Measurements from ENCODE around the gene GALP. TPM values are rescaled to one million over a fixed set of nuclear protein-coding genes. Genes with fewer than 3 reads are reported as not detected.

The GALP gene
- total and polyA plus RNA-seq, 4 donors = 0.08 to 0.63 TPM; not detected in 2

DNA sequence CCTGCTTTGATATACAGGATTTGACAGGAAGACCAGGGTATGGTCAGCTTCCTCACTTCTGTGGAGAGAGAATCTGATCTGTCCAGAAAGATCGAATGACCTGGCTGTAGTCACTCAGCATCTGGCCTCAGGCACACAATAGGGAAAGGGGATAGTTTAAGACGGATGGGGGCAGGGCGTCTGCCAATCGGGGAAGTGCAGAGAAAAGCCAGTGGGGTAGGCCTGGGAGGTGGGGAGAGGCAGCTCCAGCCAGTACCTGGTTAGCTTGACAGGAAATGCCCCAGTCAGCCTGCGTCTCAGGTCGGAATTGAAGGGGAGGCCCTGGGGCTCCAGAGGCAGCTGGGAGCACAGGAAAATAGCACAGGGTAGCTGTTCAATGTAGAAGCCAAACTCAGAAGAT, 22.3 kb upstream of the GALP start:
- peaks cover 2 to 28% (median 5%) of the 10 kb centered on the region in 4 donors for H3K36me3 ChIP-seq (ENCODE audit: control insufficient read depth in 4 of 4, insufficient read depth in 3 of 4, low read depth in 1 of 4, low read length in 3 of 4)
- H3K4me3 ChIP-seq (ENCODE audit: low read depth in 1 of 3, low read length in 3 of 3) = no peak overlapping the region
- H3K27ac ChIP-seq (ENCODE audit: low read depth in 1 of 2, low read length in 2 of 2) = peak overlapping the region in 1 of 2 donors; percentile 37

More for the DNA sequence above, 22.3 kb upstream of the GALP start:
- TF ChIP-seq CTCF (IDR thresholded peaks at IDR 0.05; ENCODE audit: low read depth, low read length, missing input control) (no peak), FOXA1 (IDR thresholded peaks at IDR 0.05) (no peak), TAF1 (conservative IDR thresholded peaks at IDR 0.05) (no peak), GABPA (IDR thresholded peaks at IDR 0.05 in 1 of 2, conservative IDR thresholded peaks at IDR 0.05 in 1 of 2) (no peak), SP1 (IDR thresholded peaks at IDR 0.05) (peak; percentile 16), HNF4G (IDR thresholded peaks at IDR 0.05) (no peak), RAD21 (IDR thresholded peaks at IDR 0.05) (peak in 1 of 2 donors; percentile 38), YY1 (IDR thresholded peaks at IDR 0.05) (no peak), JUND (IDR thresholded peaks at IDR 0.05) (no peak), NR2F2 (IDR thresholded peaks at IDR 0.05) (peak; percentile 48), RXRA (IDR thresholded peaks at IDR 0.05) (no peak), EGR1 (IDR thresholded peaks at IDR 0.05; ENCODE audit: low read depth in 2 of 2) (no peak), HNF4A (conservative IDR thresholded peaks at IDR 0.05) (no peak), MAX (IDR thresholded peaks at IDR 0.05) (no peak), FOXA2 (IDR thresholded peaks at IDR 0.05) (no peak)
- TF ChIP-seq, protein P1, sequence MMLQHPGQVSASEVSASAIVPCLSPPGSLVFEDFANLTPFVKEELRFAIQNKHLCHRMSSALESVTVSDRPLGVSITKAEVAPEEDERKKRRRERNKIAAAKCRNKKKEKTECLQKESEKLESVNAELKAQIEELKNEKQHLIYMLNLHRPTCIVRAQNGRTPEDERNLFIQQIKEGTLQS (IDR thresholded peaks at IDR 0.05) = no peak
- TF ChIP-seq, protein P2, sequence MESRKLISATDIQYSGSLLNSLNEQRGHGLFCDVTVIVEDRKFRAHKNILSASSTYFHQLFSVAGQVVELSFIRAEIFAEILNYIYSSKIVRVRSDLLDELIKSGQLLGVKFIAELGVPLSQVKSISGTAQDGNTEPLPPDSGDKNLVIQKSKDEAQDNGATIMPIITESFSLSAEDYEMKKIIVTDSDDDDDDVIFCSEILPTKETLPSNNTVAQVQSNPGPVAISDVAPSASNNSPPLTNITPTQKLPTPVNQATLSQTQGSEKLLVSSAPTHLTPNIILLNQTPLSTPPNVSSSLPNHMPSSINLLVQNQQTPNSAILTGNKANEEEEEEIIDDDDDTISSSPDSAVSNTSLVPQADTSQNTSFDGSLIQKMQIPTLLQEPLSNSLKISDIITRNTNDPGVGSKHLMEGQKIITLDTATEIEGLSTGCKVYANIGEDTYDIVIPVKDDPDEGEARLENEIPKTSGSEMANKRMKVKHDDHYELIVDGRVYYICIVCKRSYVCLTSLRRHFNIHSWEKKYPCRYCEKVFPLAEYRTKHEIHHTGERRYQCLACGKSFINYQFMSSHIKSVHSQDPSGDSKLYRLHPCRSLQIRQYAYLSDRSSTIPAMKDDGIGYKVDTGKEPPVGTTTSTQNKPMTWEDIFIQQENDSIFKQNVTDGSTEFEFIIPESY (IDR thresholded peaks at IDR 0.05) = no peak
- TF ChIP-seq, protein P3, sequence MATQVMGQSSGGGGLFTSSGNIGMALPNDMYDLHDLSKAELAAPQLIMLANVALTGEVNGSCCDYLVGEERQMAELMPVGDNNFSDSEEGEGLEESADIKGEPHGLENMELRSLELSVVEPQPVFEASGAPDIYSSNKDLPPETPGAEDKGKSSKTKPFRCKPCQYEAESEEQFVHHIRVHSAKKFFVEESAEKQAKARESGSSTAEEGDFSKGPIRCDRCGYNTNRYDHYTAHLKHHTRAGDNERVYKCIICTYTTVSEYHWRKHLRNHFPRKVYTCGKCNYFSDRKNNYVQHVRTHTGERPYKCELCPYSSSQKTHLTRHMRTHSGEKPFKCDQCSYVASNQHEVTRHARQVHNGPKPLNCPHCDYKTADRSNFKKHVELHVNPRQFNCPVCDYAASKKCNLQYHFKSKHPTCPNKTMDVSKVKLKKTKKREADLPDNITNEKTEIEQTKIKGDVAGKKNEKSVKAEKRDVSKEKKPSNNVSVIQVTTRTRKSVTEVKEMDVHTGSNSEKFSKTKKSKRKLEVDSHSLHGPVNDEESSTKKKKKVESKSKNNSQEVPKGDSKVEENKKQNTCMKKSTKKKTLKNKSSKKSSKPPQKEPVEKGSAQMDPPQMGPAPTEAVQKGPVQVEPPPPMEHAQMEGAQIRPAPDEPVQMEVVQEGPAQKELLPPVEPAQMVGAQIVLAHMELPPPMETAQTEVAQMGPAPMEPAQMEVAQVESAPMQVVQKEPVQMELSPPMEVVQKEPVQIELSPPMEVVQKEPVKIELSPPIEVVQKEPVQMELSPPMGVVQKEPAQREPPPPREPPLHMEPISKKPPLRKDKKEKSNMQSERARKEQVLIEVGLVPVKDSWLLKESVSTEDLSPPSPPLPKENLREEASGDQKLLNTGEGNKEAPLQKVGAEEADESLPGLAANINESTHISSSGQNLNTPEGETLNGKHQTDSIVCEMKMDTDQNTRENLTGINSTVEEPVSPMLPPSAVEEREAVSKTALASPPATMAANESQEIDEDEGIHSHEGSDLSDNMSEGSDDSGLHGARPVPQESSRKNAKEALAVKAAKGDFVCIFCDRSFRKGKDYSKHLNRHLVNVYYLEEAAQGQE (IDR thresholded peaks at IDR 0.05) = no peak
- Histone ChIP-seq H3K27me3 (ENCODE audit: control insufficient read depth in 4 of 4, insufficient read depth in 4 of 4, low read length in 3 of 4) (no peaks in the 10 kb centered on the region), H3K4me1 (ENCODE audit: control insufficient read depth in 4 of 4, insufficient read depth in 4 of 4, low read length in 3 of 4) (peaks cover 0 to 18% (median 15%) of the 10 kb centered on the region in 4 donors), H3K9ac (ENCODE audit: low read depth in 1 of 2, low read length in 2 of 2) (no peak overlapping the region), H3K9me3 (ENCODE audit: control insufficient read depth in 4 of 4, low read length in 3 of 4) (no peaks in the 10 kb centered on the region)
- DNase-seq (ENCODE audit: low spot score) = no peak
- 60% methylated on average over 6 of the region's 6 CpGs for WGBS
